Measurements from ENCODE around the gene MAPK8IP3.
"Not testable (repeated sequence)": the region's sequence is repeated elsewhere in the genome, so short reads cannot be mapped to it uniquely, and the experiment has no call there.

MAPK8IP3 gene

GRCh38 chr16:1710811-1711507, 5.0 kb downstream of the MAPK8IP3 start:
- no peak overlapping the region for H3K4me3 ChIP-seq (ENCODE audit: low read depth, low read length)
- no peak for DNase-seq (ENCODE audit: low read depth)
- TF ChIP-seq, protein P1, sequence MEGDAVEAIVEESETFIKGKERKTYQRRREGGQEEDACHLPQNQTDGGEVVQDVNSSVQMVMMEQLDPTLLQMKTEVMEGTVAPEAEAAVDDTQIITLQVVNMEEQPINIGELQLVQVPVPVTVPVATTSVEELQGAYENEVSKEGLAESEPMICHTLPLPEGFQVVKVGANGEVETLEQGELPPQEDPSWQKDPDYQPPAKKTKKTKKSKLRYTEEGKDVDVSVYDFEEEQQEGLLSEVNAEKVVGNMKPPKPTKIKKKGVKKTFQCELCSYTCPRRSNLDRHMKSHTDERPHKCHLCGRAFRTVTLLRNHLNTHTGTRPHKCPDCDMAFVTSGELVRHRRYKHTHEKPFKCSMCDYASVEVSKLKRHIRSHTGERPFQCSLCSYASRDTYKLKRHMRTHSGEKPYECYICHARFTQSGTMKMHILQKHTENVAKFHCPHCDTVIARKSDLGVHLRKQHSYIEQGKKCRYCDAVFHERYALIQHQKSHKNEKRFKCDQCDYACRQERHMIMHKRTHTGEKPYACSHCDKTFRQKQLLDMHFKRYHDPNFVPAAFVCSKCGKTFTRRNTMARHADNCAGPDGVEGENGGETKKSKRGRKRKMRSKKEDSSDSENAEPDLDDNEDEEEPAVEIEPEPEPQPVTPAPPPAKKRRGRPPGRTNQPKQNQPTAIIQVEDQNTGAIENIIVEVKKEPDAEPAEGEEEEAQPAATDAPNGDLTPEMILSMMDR (IDR thresholded peaks at IDR 0.05; ENCODE audit: insufficient read depth, low read depth, low read length, missing control alignments) = no peak

DNA sequence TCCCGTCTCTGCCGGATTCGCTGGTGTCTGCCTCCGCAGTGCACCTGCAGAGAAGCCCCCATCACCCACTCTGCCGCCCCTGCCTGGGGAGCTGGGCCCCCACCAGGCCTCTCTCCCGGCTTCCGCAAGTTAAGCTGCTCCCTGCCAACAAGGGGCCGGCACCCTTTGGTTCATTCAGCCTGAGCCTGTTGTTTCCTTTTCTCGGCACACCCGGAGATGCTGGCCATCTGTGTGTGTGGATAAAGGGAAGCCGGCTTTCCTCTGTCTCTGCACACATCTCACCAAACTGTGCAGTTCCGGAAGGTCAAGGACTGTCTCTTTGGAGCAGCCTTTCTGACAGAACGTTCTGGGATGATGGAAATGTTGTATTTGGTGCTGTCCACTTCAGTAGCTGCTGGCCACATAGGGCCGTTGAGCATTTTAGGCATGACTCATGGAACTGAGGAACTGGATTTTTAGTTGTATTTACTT, 6.8 kb downstream of the MAPK8IP3 start:
- DNase-seq (ENCODE audit: low read depth) = no peak
- TF ChIP-seq, protein P1 (IDR thresholded peaks at IDR 0.05; ENCODE audit: insufficient read depth, low read depth, low read length, missing control alignments) = no peak
- H3K4me3 ChIP-seq (ENCODE audit: low read depth, low read length) = no peak overlapping the region

GRCh38 chr16:1713331-1713730, 7.3 kb downstream of the MAPK8IP3 start:
- no peak for DNase-seq (ENCODE audit: low read depth)
- H3K4me3 ChIP-seq (ENCODE audit: low read depth, low read length) = peak overlapping the region; percentile 40
- TF ChIP-seq, protein P1 (IDR thresholded peaks at IDR 0.05; ENCODE audit: insufficient read depth, low read depth, low read length, missing control alignments) = no peak

DNA sequence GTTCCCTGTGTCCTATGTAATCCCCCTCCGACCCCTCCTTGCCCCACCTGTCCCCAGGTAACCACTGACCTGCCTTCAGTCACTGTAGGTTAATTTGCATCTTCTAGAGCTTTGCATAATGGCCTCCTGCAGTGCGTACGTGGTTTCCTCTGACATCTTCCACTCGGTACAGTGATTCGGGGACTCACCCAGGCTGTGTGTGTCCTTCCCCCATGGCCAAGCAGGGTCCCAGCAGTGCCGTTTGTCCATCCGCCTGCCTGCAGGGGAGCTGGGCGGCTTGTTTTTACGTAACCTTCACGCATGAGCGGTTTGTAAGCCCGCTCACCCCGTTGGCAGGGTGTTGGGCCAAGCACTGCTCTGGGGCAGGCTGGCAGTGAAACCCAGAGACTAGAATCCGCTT, 7.9 kb downstream of the MAPK8IP3 start:
- peak overlapping the region; percentile 40 for H3K4me3 ChIP-seq (ENCODE audit: low read depth, low read length)
- DNase-seq (ENCODE audit: low read depth) = peak; percentile 81
- TF ChIP-seq, protein P1 (IDR thresholded peaks at IDR 0.05; ENCODE audit: insufficient read depth, low read depth, low read length, missing control alignments) = no peak

- TF ChIP-seq, protein P1 (IDR thresholded peaks at IDR 0.05; ENCODE audit: insufficient read depth, low read depth, low read length, missing control alignments) = no peak
- DNase-seq (ENCODE audit: low read depth) = no peak
- no peak overlapping the region for H3K4me3 ChIP-seq (ENCODE audit: low read depth, low read length)
Measured at GRCh38 chr16:1715220-1715619, 9.2 kb downstream of the MAPK8IP3 start.

GRCh38 chr16:1718236-1718635, 12.2 kb downstream of the MAPK8IP3 start:
- not testable (repeated sequence) for DNase-seq (ENCODE audit: low read depth); H3K4me3 ChIP-seq (ENCODE audit: low read depth, low read length)

GRCh38 chr16:1719559-1720229, 13.7 kb downstream of the MAPK8IP3 start:
- H3K4me3 ChIP-seq (ENCODE audit: low read depth, low read length) = not testable (repeated sequence)
- peak; percentile 56 for DNase-seq (ENCODE audit: low read depth)

- no peak overlapping the region for H3K4me3 ChIP-seq (ENCODE audit: low read depth, low read length)
- TF ChIP-seq, protein P1 (IDR thresholded peaks at IDR 0.05; ENCODE audit: insufficient read depth, low read depth, low read length, missing control alignments) = no peak
- DNase-seq (ENCODE audit: low read depth) = no peak
Measured at GRCh38 chr16:1721372-1721771, 15.4 kb downstream of the MAPK8IP3 start.
